Ramos (cell line): ENCODE data around the gene STAT4.
"Not testable (repeated sequence)": the region's sequence is repeated elsewhere in the genome, so short reads cannot be mapped to it uniquely, and the experiment has no call there.

Experiments used
- in situ Hi-C: fragments of 300-500 bp; cut with MboI; formaldehyde crosslinking; loops from one replicate; pipeline ENCODE4 v1.14.3; 2022; ENCODE audit warnings: low sequenced_read_pairs; ENCODE audit not compliant: unreplicated experiment

Gene STAT4

GRCh38 chr2:191003405-191004309 is 147.1 kb downstream of the STAT4 start:
- in situ Hi-C loops: no loop called here

DNA sequence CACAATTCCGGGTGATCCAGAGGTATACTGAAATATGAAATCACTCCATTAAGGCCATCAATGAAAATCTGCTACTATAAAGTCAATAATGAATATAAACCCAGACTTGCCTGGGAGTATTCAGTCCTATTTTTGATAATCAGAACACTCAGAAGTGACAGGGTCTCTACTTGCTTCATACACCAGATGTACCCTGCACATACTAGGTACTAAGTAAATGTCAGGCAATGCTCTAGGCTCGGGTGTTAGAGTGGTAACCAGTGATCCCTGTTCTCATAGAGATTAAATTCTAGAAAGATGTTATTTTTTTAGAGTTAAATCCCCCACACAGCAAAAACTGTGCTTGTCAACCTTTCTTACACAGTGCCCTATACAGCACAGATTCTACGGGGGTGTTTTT is 149.2 kb downstream of the STAT4 start:
- in situ Hi-C loops: no loop called here

- in situ Hi-C loops: no loop called here
Observed at GRCh38 chr2:191001032-191001431, 149.8 kb downstream of the STAT4 start.

GRCh38 chr2:190999949-191000665 is 150.7 kb downstream of the STAT4 start:
- in situ Hi-C loops: no loop called here

- in situ Hi-C loops: no loop called here
Observed at GRCh38 chr2:190999058-190999457, 151.7 kb downstream of the STAT4 start.

DNA sequence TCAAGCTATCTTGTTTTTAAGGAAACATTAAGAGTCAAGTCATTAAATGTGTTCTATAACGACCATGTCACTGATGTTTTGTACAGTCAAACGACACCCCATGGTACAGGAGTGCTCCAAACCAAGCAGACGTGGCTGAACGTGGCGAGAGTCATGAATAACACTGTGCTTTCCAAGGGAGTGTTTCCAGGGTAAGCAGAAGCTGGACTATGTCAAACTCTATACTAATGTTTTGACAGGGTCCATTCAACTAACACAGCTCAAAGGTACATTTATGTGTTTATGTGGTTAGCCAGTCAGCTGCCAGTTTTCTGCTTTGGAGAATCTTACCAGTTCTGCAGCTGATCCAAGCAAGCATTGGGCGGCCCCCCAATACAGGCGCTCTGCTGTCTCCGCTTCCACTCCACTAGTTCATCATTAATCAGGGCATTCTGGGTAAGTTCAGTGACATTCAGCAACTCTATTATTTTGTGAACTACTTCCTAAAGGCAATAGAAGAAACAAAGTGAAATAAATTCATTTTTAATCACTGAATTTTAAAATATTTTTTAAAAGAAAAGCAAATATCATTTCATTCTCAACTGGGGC is 153.2 kb downstream of the STAT4 start:
- in situ Hi-C loops: no loop called here

GRCh38 chr2:190996947-190997346 is 153.8 kb downstream of the STAT4 start:
- in situ Hi-C loops: no loop called here

- in situ Hi-C loops: no loop called here
Observed at GRCh38 chr2:190996338-190996946, 154.4 kb downstream of the STAT4 start.

DNA sequence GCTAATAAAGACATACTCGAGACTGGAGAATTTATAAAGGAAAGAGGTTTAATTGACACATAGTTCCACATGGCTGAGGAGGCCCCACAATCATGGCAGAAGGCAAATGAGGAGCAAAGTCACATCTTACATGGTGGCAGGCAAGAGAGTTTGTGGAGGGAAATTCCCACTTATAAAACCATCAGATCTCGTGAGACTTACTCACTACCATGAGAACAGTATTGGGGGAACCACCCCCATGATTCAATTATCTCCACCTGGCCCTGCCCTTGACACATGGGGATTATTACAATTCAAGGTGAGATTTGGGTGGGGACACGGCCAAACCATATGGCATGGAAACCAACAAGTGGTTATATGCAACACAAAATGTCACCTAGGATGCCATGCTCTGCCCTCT is 155.5 kb downstream of the STAT4 start:
- in situ Hi-C loops: not testable (repeated sequence)

DNA sequence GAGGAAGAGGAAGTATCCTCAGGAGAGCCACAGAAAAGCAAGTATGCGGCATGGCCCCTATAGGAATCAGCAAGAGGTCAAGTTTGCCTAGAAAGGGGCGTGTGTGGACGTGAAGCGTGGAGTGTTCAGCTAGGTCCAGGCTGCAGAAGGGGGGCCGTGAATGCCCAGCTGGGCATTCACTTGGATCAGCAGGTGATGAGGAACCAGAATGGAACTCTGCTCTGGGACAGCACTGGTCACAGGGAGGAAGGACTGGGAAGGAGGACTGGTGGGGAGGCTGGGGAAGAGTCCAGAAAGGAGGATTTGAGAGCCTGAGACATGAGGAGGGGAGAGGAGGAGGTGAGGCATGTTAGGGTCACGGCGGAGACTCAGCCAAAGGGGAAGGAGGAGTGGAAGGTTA is 156.6 kb downstream of the STAT4 start:
- in situ Hi-C loops: no loop called here

- in situ Hi-C loops: no loop called here
Observed at GRCh38 chr2:190993292-190993643, 157.5 kb downstream of the STAT4 start.

GRCh38 chr2:190990132-190990531 is 160.7 kb downstream of the STAT4 start:
- in situ Hi-C loops: no loop called here

- in situ Hi-C loops: no loop called here
Observed at GRCh38 chr2:190988910-190989309, 161.9 kb downstream of the STAT4 start.

DNA sequence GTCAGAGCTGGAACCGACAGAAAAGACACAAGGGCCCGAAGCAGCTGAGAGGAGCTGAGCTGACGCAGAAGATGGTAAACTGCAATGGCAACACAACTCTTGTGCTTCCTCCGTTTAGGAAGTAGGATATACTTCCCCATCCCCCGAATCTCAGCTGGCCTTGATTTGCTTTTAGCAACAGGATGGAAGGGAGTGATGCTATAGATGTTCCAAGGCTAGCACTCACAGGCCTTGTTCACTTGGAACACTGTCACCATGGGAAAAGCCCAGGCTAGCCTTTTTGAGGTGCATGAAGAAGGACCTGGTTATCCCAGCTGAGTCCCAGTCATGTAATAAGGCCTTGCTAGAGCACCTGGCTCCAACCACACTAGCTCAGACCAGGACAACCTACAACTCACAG is 162.9 kb downstream of the STAT4 start:
- in situ Hi-C loops: no loop called here

DNA sequence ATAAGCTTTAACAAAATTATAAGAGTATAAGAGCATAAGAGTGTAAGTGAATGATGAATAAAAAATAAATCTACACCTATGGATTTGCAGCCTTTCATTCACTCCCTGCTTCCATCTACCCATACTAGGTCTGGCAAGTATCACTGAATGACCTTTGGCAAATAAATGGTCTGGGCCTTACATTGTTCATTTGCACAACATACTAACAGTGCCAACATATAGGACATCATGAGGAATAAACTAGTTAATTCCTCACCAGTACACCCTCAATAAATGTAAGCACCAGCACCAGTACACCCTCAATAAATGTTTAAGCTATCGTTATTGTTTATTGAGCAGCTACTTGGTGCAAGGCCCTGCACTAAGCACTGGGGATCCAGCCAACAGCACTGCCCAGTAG is 163.7 kb downstream of the STAT4 start:
- in situ Hi-C loops: no loop called here

DNA sequence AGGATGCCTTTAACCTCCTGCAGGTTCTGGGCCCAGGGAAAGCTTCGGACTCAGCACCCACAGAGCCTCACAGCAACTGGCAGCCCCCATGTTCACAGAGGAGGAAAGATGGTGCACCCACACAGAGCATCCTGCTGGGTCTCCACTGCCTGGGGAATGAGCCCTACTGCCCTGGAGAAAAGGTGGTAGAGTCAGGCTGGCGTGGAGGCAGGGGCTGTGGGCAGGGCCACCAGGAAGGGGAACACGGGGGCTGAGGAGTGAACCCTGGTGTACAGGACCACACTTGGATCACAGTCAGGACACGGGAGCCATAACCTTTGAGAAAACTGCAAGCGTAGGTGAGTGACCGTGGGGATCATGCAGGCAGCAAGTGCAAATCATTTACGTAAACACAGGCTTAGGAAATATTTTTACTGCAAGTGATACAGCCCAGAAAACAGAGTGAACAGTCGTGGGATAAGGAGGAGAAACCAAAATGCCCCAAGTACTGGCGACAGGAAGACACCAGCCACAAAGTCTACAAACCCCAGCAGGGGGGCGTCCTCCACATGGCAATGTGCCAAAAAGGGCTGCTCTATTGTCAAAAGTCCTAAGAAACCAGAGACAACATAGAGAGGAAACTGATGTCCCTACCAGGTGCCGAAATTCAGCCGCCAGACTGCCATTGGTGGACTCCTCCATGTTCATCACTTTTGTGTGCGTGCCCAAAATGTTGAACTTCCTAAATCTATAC is 164.4 kb downstream of the STAT4 start:
- in situ Hi-C loops: no loop called here

GRCh38 chr2:190984595-190984994 is 166.2 kb downstream of the STAT4 start:
- in situ Hi-C loops: no loop called here

DNA sequence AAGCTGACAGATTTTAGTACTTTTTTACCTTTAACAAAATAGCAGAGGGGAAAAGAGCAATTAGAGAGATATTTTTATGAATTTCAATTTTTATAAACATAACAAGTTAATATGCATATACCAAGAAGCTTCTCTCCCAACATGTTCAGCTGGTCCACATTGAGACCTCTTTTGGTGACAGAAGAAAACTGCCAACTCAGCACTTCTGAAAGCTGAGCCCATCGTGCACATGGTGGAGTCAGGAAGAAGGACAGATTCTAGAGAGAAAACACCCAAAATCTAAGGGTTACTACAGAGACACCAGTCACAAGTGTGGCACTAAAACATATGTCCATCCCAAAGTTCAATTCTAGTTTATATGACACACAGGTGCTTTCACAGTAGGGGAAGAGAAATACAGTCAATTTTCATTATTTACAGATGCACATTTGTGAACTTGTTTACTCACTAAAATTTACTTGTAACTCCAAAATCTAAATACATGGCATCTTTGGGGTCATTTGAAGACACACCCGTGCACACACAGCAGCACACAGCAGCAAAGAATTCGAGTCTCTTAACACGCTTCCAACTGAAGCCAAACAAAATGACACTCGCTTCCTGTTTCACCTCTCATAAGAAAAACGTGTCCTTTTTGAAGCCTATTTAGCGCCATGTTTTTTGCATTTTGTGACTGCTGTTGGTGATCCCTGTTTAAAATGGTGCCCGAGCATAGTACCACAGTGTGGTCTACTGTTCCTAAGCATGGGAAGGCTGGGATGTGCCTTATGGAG is 168.3 kb downstream of the STAT4 start:
- in situ Hi-C loops: no loop called here

DNA sequence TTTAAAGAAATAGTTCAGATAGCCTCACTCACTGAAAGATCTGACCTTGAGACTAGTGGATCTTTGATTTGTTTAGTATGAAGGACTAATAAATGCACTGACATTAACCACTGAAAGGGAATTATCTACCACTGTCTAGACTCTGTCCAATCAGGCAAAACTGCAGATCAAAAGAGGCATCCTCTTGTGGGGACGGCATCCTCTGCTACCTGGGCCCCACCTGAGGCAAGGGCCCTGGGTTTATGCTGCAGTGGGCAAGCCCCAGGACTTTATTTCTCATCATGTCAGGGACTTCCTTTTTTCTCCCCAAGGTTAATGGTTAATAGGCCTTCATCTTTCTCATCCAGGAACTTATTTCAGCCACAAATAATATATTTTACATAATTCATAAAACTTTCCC is 169.1 kb downstream of the STAT4 start:
- in situ Hi-C loops: no loop called here
